Stimulated activated memory B cell treated with anti-CD40 and anti-IgM and Interleukin-4, amounts not matched to agents 10 μg/mL and 1 μg/mL and 100 μg/mL, for 72 hours (primary cell): ENCODE results near the gene KCNJ13.

Experiments used
- ATAC-seq: fragments of 150-1000 bp; cut with Tn5 transposase; 2 replicates; pipeline ENCODE4 v1.10.0; 2021
- H3K27ac Mint-ChIP-seq: one replicate; pipeline ENCODE4 v1.8.0; 2022; ENCODE audit warnings: mild to moderate bottlenecking, mixed read lengths
- H3K27me3 Mint-ChIP-seq: one replicate; pipeline ENCODE4 v1.8.0; 2022; ENCODE audit warnings: mixed read lengths
- H3K36me3 Mint-ChIP-seq: one replicate; pipeline ENCODE4 v1.8.0; 2022; ENCODE audit warnings: mixed read lengths
- H3K4me1 Mint-ChIP-seq: one replicate; pipeline ENCODE4 v1.8.0; 2022; ENCODE audit warnings: mixed read lengths
- H3K4me3 Mint-ChIP-seq: one replicate; pipeline ENCODE4 v1.8.0; 2022; ENCODE audit warnings: mild to moderate bottlenecking, moderate library complexity, mixed read lengths
- H3K9me3 Mint-ChIP-seq: one replicate; pipeline ENCODE4 v1.8.0; 2022; ENCODE audit warnings: mixed read lengths

The KCNJ13 gene

GRCh38 chr2:232781765-232782164 is 5.4 kb upstream of the KCNJ13 start:
- ATAC-seq: peak; percentile 82
- H3K4me3 Mint-ChIP-seq: no peak overlapping the region

GRCh38 chr2:232779934-232780333 is 3.6 kb upstream of the KCNJ13 start:
- Mint-ChIP-seq H3K27ac (no peak overlapping the region), H3K9me3 (no peaks in the 10 kb centered on the region), H3K27me3 (no peaks in the 10 kb centered on the region)

More at GRCh38 chr2:232781765-232782164, 5.4 kb upstream of the KCNJ13 start:
- Mint-ChIP-seq H3K27me3 (no peaks in the 10 kb centered on the region), H3K4me1 (peaks cover 8% of the 10 kb centered on the region), H3K36me3 (peaks cover 3% of the 10 kb centered on the region), H3K27ac (peak overlapping the region; percentile 36), H3K9me3 (no peaks in the 10 kb centered on the region)

GRCh38 chr2:232779465-232779864 is 3.1 kb upstream of the KCNJ13 start:
- Mint-ChIP-seq H3K27ac (no peak overlapping the region), H3K4me3 (no peak overlapping the region)

More at GRCh38 chr2:232779934-232780333, 3.6 kb upstream of the KCNJ13 start:
- H3K4me1 Mint-ChIP-seq: peaks cover 10% of the 10 kb centered on the region
- H3K4me3 Mint-ChIP-seq: no peak overlapping the region
- ATAC-seq: no peak
- H3K36me3 Mint-ChIP-seq: peaks cover 5% of the 10 kb centered on the region

GRCh38 chr2:232777276-232777675 is 911 bp upstream of the KCNJ13 start:
- Mint-ChIP-seq H3K4me1 (peaks cover 32% of the 10 kb centered on the region), H3K36me3 (peaks cover 22% of the 10 kb centered on the region), H3K27ac (no peak overlapping the region), H3K4me3 (no peak overlapping the region), H3K9me3 (no peaks in the 10 kb centered on the region), H3K27me3 (no peaks in the 10 kb centered on the region)
- no peak for ATAC-seq

More at GRCh38 chr2:232779465-232779864, 3.1 kb upstream of the KCNJ13 start:
- no peaks in the 10 kb centered on the region for H3K9me3 Mint-ChIP-seq
- H3K27me3 Mint-ChIP-seq: no peaks in the 10 kb centered on the region
- ATAC-seq: no peak
- peaks cover 14% of the 10 kb centered on the region for H3K4me1 Mint-ChIP-seq
- H3K36me3 Mint-ChIP-seq: peaks cover 8% of the 10 kb centered on the region

GRCh38 chr2:232773815-232774214 is 2.5 kb downstream of the KCNJ13 start:
- H3K27me3 Mint-ChIP-seq: no peaks in the 10 kb centered on the region
- peak overlapping the region; percentile 65 for H3K4me3 Mint-ChIP-seq
- H3K36me3 Mint-ChIP-seq: peaks cover 36% of the 10 kb centered on the region
- H3K27ac Mint-ChIP-seq: peak overlapping the region; percentile 85
- peaks cover 39% of the 10 kb centered on the region for H3K4me1 Mint-ChIP-seq
- ATAC-seq: no peak
- no peaks in the 10 kb centered on the region for H3K9me3 Mint-ChIP-seq

GRCh38 chr2:232772531-232772930 is 3.8 kb downstream of the KCNJ13 start:
- Mint-ChIP-seq H3K4me1 (peaks cover 39% of the 10 kb centered on the region), H3K36me3 (peaks cover 45% of the 10 kb centered on the region), H3K4me3 (peak overlapping the region; percentile 71), H3K27ac (peak overlapping the region; percentile 81), H3K27me3 (no peaks in the 10 kb centered on the region), H3K9me3 (no peaks in the 10 kb centered on the region)
- peak; percentile 96 for ATAC-seq

- Mint-ChIP-seq H3K4me3 (peak overlapping the region; percentile 42), H3K4me1 (peaks cover 39% of the 10 kb centered on the region), H3K27me3 (no peaks in the 10 kb centered on the region), H3K27ac (peak overlapping the region; percentile 81), H3K36me3 (peaks cover 45% of the 10 kb centered on the region), H3K9me3 (no peaks in the 10 kb centered on the region)
- no peak for ATAC-seq
Measured at GRCh38 chr2:232771870-232772269, 4.5 kb downstream of the KCNJ13 start.

GRCh38 chr2:232770207-232770606 is 6.2 kb downstream of the KCNJ13 start:
- H3K27ac Mint-ChIP-seq: no peak overlapping the region
- H3K4me3 Mint-ChIP-seq: no peak overlapping the region
- H3K9me3 Mint-ChIP-seq: no peaks in the 10 kb centered on the region
- no peak for ATAC-seq
- no peaks in the 10 kb centered on the region for H3K27me3 Mint-ChIP-seq
- H3K36me3 Mint-ChIP-seq: peaks cover 52% of the 10 kb centered on the region
- H3K4me1 Mint-ChIP-seq: peaks cover 39% of the 10 kb centered on the region

- Mint-ChIP-seq H3K27ac (no peak overlapping the region), H3K27me3 (no peaks in the 10 kb centered on the region), H3K4me3 (no peak overlapping the region), H3K4me1 (peaks cover 21% of the 10 kb centered on the region), H3K36me3 (peaks cover 54% of the 10 kb centered on the region), H3K9me3 (no peaks in the 10 kb centered on the region)
- ATAC-seq: no peak
Measured at GRCh38 chr2:232767866-232768265, 8.5 kb downstream of the KCNJ13 start.

- Mint-ChIP-seq H3K4me3 (no peak overlapping the region), H3K9me3 (no peaks in the 10 kb centered on the region), H3K4me1 (no peaks in the 10 kb centered on the region), H3K36me3 (peaks cover 37% of the 10 kb centered on the region), H3K27me3 (no peaks in the 10 kb centered on the region), H3K27ac (no peak overlapping the region)
- ATAC-seq: no peak
Measured at GRCh38 chr2:232761301-232761907, 15.0 kb downstream of the KCNJ13 start.

- H3K36me3 Mint-ChIP-seq: peaks cover 23% of the 10 kb centered on the region
- no peak overlapping the region for H3K4me3 Mint-ChIP-seq
- no peaks in the 10 kb centered on the region for H3K4me1 Mint-ChIP-seq
- no peak overlapping the region for H3K27ac Mint-ChIP-seq
- H3K27me3 Mint-ChIP-seq: no peaks in the 10 kb centered on the region
- no peak for ATAC-seq
- no peaks in the 10 kb centered on the region for H3K9me3 Mint-ChIP-seq
Measured at GRCh38 chr2:232757905-232758304, 18.5 kb downstream of the KCNJ13 start.

- H3K9me3 Mint-ChIP-seq: no peaks in the 10 kb centered on the region
Measured at GRCh38 chr2:232750135-232750671, 26.2 kb downstream of the KCNJ13 start.

GRCh38 chr2:232749331-232749730 is 27.0 kb downstream of the KCNJ13 start:
- ATAC-seq: no peak
- Mint-ChIP-seq H3K4me3 (no peak overlapping the region), H3K36me3 (peaks cover 29% of the 10 kb centered on the region), H3K27me3 (no peaks in the 10 kb centered on the region), H3K4me1 (no peaks in the 10 kb centered on the region), H3K27ac (no peak overlapping the region), H3K9me3 (no peaks in the 10 kb centered on the region)

More at GRCh38 chr2:232750135-232750671, 26.2 kb downstream of the KCNJ13 start:
- ATAC-seq: no peak
- Mint-ChIP-seq H3K27me3 (no peaks in the 10 kb centered on the region), H3K27ac (no peak overlapping the region), H3K4me1 (no peaks in the 10 kb centered on the region), H3K4me3 (no peak overlapping the region), H3K36me3 (peaks cover 30% of the 10 kb centered on the region)

- Mint-ChIP-seq H3K36me3 (peaks cover 29% of the 10 kb centered on the region), H3K27me3 (no peaks in the 10 kb centered on the region), H3K9me3 (no peaks in the 10 kb centered on the region), H3K4me1 (no peaks in the 10 kb centered on the region), H3K4me3 (no peak overlapping the region), H3K27ac (peak overlapping the region; percentile 14)
- no peak for ATAC-seq
Measured at GRCh38 chr2:232748038-232748437, 28.3 kb downstream of the KCNJ13 start.

GRCh38 chr2:232744963-232745362 is 31.4 kb downstream of the KCNJ13 start:
- Mint-ChIP-seq H3K9me3 (no peaks in the 10 kb centered on the region), H3K4me1 (peaks cover 6% of the 10 kb centered on the region), H3K27ac (no peak overlapping the region), H3K36me3 (peaks cover 44% of the 10 kb centered on the region), H3K4me3 (no peak overlapping the region), H3K27me3 (no peaks in the 10 kb centered on the region)
- ATAC-seq: no peak

GRCh38 chr2:232741972-232742371 is 34.4 kb downstream of the KCNJ13 start:
- ATAC-seq: no peak
- peaks cover 36% of the 10 kb centered on the region for H3K36me3 Mint-ChIP-seq
- no peaks in the 10 kb centered on the region for H3K27me3 Mint-ChIP-seq
- H3K4me3 Mint-ChIP-seq: no peak overlapping the region
- H3K9me3 Mint-ChIP-seq: no peaks in the 10 kb centered on the region
- peaks cover 6% of the 10 kb centered on the region for H3K4me1 Mint-ChIP-seq
- no peak overlapping the region for H3K27ac Mint-ChIP-seq
